Lower leg skin (tissue), 3 donors: ENCODE results near the gene NT5DC2.

Experiments used
- CTCF ChIP-seq, 3 donors: fragments of 450-650 bp; IDR thresholded peaks; one replicate each; pipeline ENCODE4 v1.5.1; 2016; ENCODE audit warnings: antibody characterized with exemption in 3 of 3, mild to moderate bottlenecking in 3 of 3, moderate library complexity in 2 of 3
- POLR2A ChIP-seq, 2 donors: fragments of 450-650 bp; IDR thresholded peaks; one replicate each; pipeline ENCODE4 v1.6.1; 2016 to 2017; ENCODE audit warnings: antibody characterized with exemption in 2 of 2, mild to moderate bottlenecking in 1 of 2, moderate library complexity in 1 of 2

- no peak for TF ChIP-seq POLR2A (IDR thresholded peaks at IDR 0.05)
- TF ChIP-seq CTCF (IDR thresholded peaks at IDR 0.05), result no peak
These were observed 23.8 kb downstream of the NT5DC2 start for GRCh38 chr3:52509753-52510328.
